Activated CD8-positive, alpha-beta T cell treated with anti-CD3 and anti-CD28 coated beads for 36 hours (primary cell): ENCODE measurements around the gene GRIA3. TPM values are rescaled to one million over a fixed set of nuclear protein-coding genes. Genes with fewer than 3 reads are reported as not detected.
"Not testable (repeated sequence)": the region's sequence is repeated elsewhere in the genome, so short reads cannot be mapped to it uniquely, and the experiment has no call there.

Experiments used
- ATAC-seq: fragments of 200-7000 bp; cut with Tn5 transposase; one replicate; pipeline ENCODE4 v1.10.0; 2021; ENCODE audit warnings: mild to moderate bottlenecking, moderate library complexity
- CTCF ChIA-PET: fragments of 350-600 bp; sonication (Branson Sonifier 250); formaldehyde crosslinking; loops from one replicate; lab custom pipeline; 2021; ENCODE audit warnings: antibody characterized with exemption; lab: Charles Lee
- POLR2A ChIA-PET: fragments of 350-600 bp; sonication (Branson Sonifier 250); formaldehyde crosslinking; loops from one replicate; lab custom pipeline; 2021; ENCODE audit warnings: antibody characterized with exemption; lab: Charles Lee
- DNase-seq: peaks from one replicate; pipeline ENCODE4 v3.0.0-alpha.2; 2020
- H3K27ac Mint-ChIP-seq: one replicate; pipeline ENCODE4 v1.8.0; 2021; ENCODE audit warnings: mild to moderate bottlenecking, mixed read lengths
- H3K27me3 Mint-ChIP-seq: one replicate; pipeline ENCODE4 v1.8.0; 2021; ENCODE audit warnings: mixed read lengths
- H3K36me3 Mint-ChIP-seq: one replicate; pipeline ENCODE4 v1.8.0; 2021; ENCODE audit warnings: low read depth, mixed read lengths
- H3K4me1 Mint-ChIP-seq: one replicate; pipeline ENCODE4 v1.8.0; 2021; ENCODE audit warnings: low read depth, mixed read lengths
- H3K4me3 Mint-ChIP-seq: one replicate; pipeline ENCODE4 v1.8.0; 2021; ENCODE audit warnings: mild to moderate bottlenecking, moderate library complexity, mixed read lengths
- H3K9me3 Mint-ChIP-seq: one replicate; pipeline ENCODE4 v1.8.0; 2021; ENCODE audit warnings: mixed read lengths
- CTCF ChIP-seq: fragments of 200-600 bp; IDR thresholded peaks from one replicate; pipeline ENCODE4 v1.8.0; 2022; ENCODE audit warnings: antibody characterized with exemption, mild to moderate bottlenecking
- intact Hi-C: fragments of 100-400 bp; cut with micrococcal nuclease; formaldehyde crosslinking; loops from one replicate; pipeline ENCODE4 v1.10.0; 2022
- total RNA-seq, 2 experiments: library from RNA; stranded (reverse); gene quantifications; one replicate each; pipeline ENCODE4 v1.2.3, GENCODE V29; 2021

Gene GRIA3
- total RNA-seq, 2 experiments from 2014 or later: not detected

- Mint-ChIP-seq H3K27ac (no peak overlapping the region), H3K36me3 (no peaks in the 10 kb centered on the region), H3K9me3 (no peaks in the 10 kb centered on the region), H3K4me3 (no peak overlapping the region), H3K4me1 (no peaks in the 10 kb centered on the region), H3K27me3 (no peaks in the 10 kb centered on the region)
- ATAC-seq (no peak), DNase-seq (no peak)
- POLR2A ChIA-PET: no interaction called here
- no peak for TF ChIP-seq CTCF
- intact Hi-C loops: no loop called here
- CTCF ChIA-PET: no interaction called here
Observed at GRCh38 chrX:123282241-123282640, 98.2 kb downstream of the GRIA3 start.

- H3K27me3 Mint-ChIP-seq, H3K9me3 Mint-ChIP-seq, ATAC-seq, H3K4me3 Mint-ChIP-seq, H3K36me3 Mint-ChIP-seq, intact Hi-C loops, H3K27ac Mint-ChIP-seq, POLR2A ChIA-PET, CTCF ChIA-PET, DNase-seq, H3K4me1 Mint-ChIP-seq: not testable (repeated sequence)
Observed at GRCh38 chrX:123283407-123283806, 99.3 kb downstream of the GRIA3 start.

- ATAC-seq: no peak
Observed at GRCh38 chrX:123291623-123292022, 107.5 kb downstream of the GRIA3 start.

GRCh38 chrX:123298026-123298425 lies 113.9 kb downstream of the GRIA3 start:
- ATAC-seq (no peak), DNase-seq (no peak)
- TF ChIP-seq CTCF: no peak
- no peaks in the 10 kb centered on the region for H3K36me3 Mint-ChIP-seq
- no peaks in the 10 kb centered on the region for H3K9me3 Mint-ChIP-seq
- ChIA-PET CTCF (no interaction called here), POLR2A (no interaction called here)
- no peak overlapping the region for H3K27ac Mint-ChIP-seq
- no peaks in the 10 kb centered on the region for H3K27me3 Mint-ChIP-seq
- no peaks in the 10 kb centered on the region for H3K4me1 Mint-ChIP-seq
- no peak overlapping the region for H3K4me3 Mint-ChIP-seq
- intact Hi-C loops: no loop called here

More at GRCh38 chrX:123291623-123292022, 107.5 kb downstream of the GRIA3 start:
- Mint-ChIP-seq H3K27me3 (no peaks in the 10 kb centered on the region), H3K9me3 (peaks cover 1% of the 10 kb centered on the region), H3K27ac (no peak overlapping the region), H3K36me3 (no peaks in the 10 kb centered on the region), H3K4me1 (no peaks in the 10 kb centered on the region), H3K4me3 (no peak overlapping the region)
- no peak for TF ChIP-seq CTCF
- no peak for DNase-seq
- POLR2A ChIA-PET: no interaction called here
- intact Hi-C loops: no loop called here
- CTCF ChIA-PET: no interaction called here

GRCh38 chrX:123303429-123303828 lies 119.4 kb downstream of the GRIA3 start:
- Mint-ChIP-seq H3K36me3 (no peaks in the 10 kb centered on the region), H3K9me3 (no peaks in the 10 kb centered on the region), H3K27ac (no peak overlapping the region), H3K27me3 (no peaks in the 10 kb centered on the region), H3K4me1 (no peaks in the 10 kb centered on the region), H3K4me3 (no peak overlapping the region)
- no peak for TF ChIP-seq CTCF
- intact Hi-C loops: no loop called here
- ATAC-seq: no peak
- POLR2A ChIA-PET: no interaction called here
- no peak for DNase-seq
- CTCF ChIA-PET: no interaction called here

GRCh38 chrX:123308658-123309057 lies 124.6 kb downstream of the GRIA3 start:
- Mint-ChIP-seq H3K4me3 (no peak overlapping the region), H3K36me3 (no peaks in the 10 kb centered on the region), H3K27me3 (no peaks in the 10 kb centered on the region), H3K27ac (no peak overlapping the region), H3K9me3 (no peaks in the 10 kb centered on the region), H3K4me1 (no peaks in the 10 kb centered on the region)
- no peak for DNase-seq
- ChIA-PET POLR2A (no interaction called here), CTCF (no interaction called here)
- intact Hi-C loops: no loop called here
- ATAC-seq: no peak
- TF ChIP-seq CTCF: no peak
